ENCODE measurements around the gene PROZ.
"Not testable (repeated sequence)": the region's sequence is repeated elsewhere in the genome, so short reads cannot be mapped to it uniquely, and the experiment has no call there.

The PROZ gene

GRCh38 chr13:113157929-113158747 lies at the start of gene PROZ:
Gene PROZ, plus strand, starts transcription at chr13:113158648. Its CDS starts 13 bp downstream, at chr13:113158661.
- Histone ChIP-seq H3K27ac (ENCODE audit: low read depth, low read length) (no peak within 1 kb of the TSS), H3K4me1 (ENCODE audit: control insufficient read depth, insufficient read depth, low read length) (peaks cover 18% of the 10 kb centered on the region), H3K36me3 (ENCODE audit: control insufficient read depth, insufficient read depth, low read length) (no peaks in the 10 kb centered on the region), H3K27me3 (ENCODE audit: control insufficient read depth, insufficient read depth, low read length) (peaks cover 5% of the 10 kb centered on the region; the same call in 1 of the 2 replicates), H3K9me3 (ENCODE audit: control insufficient read depth, insufficient read depth, low read length) (no peaks in the 10 kb centered on the region), H3K9ac (ENCODE audit: low read depth, low read length) (no peak within 1 kb of the TSS), H3K4me3 (ENCODE audit: low read depth, low read length) (no peak within 1 kb of the TSS)

- Histone ChIP-seq H3K4me3 (ENCODE audit: low read depth, low read length) (peak overlapping the region; percentile 57; the same call in 1 of the 2 replicates), H3K27me3 (ENCODE audit: control insufficient read depth, insufficient read depth, low read length) (peaks cover 39% of the 10 kb centered on the region), H3K9ac (ENCODE audit: low read depth, low read length) (no peak overlapping the region), H3K9me3 (ENCODE audit: control insufficient read depth, insufficient read depth, low read length) (no peaks in the 10 kb centered on the region), H3K27ac (ENCODE audit: low read depth, low read length) (no peak overlapping the region), H3K4me1 (ENCODE audit: control insufficient read depth, insufficient read depth, low read length) (peaks cover 6% of the 10 kb centered on the region; the same call in 1 of the 2 replicates), H3K36me3 (ENCODE audit: control insufficient read depth, insufficient read depth, low read length) (no peaks in the 10 kb centered on the region)
These were observed 49.0 kb upstream of the PROZ start for GRCh38 chr13:113109151-113110047.

- Histone ChIP-seq H3K4me3 (ENCODE audit: low read depth, low read length) (peak overlapping the region; percentile 57), H3K4me1 (ENCODE audit: control insufficient read depth, insufficient read depth, low read length) (peaks cover 6% of the 10 kb centered on the region; the same call in 1 of the 2 replicates), H3K9me3 (ENCODE audit: control insufficient read depth, insufficient read depth, low read length) (no peaks in the 10 kb centered on the region), H3K36me3 (ENCODE audit: control insufficient read depth, insufficient read depth, low read length) (no peaks in the 10 kb centered on the region), H3K27ac (ENCODE audit: low read depth, low read length) (no peak overlapping the region), H3K27me3 (ENCODE audit: control insufficient read depth, insufficient read depth, low read length) (peaks cover 39% of the 10 kb centered on the region), H3K9ac (ENCODE audit: low read depth, low read length) (no peak overlapping the region; the same call in 1 of the 2 replicates)
These were observed 48.2 kb upstream of the PROZ start for GRCh38 chr13:113110048-113110851.

GRCh38 chr13:113110852-113111315 lies 47.6 kb upstream of the PROZ start:
- no peak overlapping the region for H3K27ac ChIP-seq (ENCODE audit: low read depth, low read length)
- H3K36me3 ChIP-seq (ENCODE audit: control insufficient read depth, insufficient read depth, low read length), result no peaks in the 10 kb centered on the region
- peak overlapping the region; percentile 57 for H3K4me3 ChIP-seq (ENCODE audit: low read depth, low read length)
- peaks cover 2% of the 10 kb centered on the region; the same call in 1 of the 2 replicates for H3K4me1 ChIP-seq (ENCODE audit: control insufficient read depth, insufficient read depth, low read length)
- no peaks in the 10 kb centered on the region for H3K9me3 ChIP-seq (ENCODE audit: control insufficient read depth, insufficient read depth, low read length)
- peaks cover 39% of the 10 kb centered on the region for H3K27me3 ChIP-seq (ENCODE audit: control insufficient read depth, insufficient read depth, low read length)
- H3K9ac ChIP-seq (ENCODE audit: low read depth, low read length), result no peak overlapping the region

- not testable (repeated sequence) for H3K9me3 ChIP-seq (ENCODE audit: control insufficient read depth, insufficient read depth, low read length); H3K27ac ChIP-seq (ENCODE audit: low read depth, low read length); H3K4me3 ChIP-seq (ENCODE audit: low read depth, low read length); H3K9ac ChIP-seq (ENCODE audit: low read depth, low read length); H3K4me1 ChIP-seq (ENCODE audit: control insufficient read depth, insufficient read depth, low read length); H3K36me3 ChIP-seq (ENCODE audit: control insufficient read depth, insufficient read depth, low read length)
- H3K27me3 ChIP-seq (ENCODE audit: control insufficient read depth, insufficient read depth, low read length), result peaks cover 39% of the 10 kb centered on the region
These were observed 46.6 kb upstream of the PROZ start for GRCh38 chr13:113111821-113112220.

GRCh38 chr13:113112475-113112874 lies 46.0 kb upstream of the PROZ start:
- not testable (repeated sequence) for H3K4me1 ChIP-seq (ENCODE audit: control insufficient read depth, insufficient read depth, low read length); H3K36me3 ChIP-seq (ENCODE audit: control insufficient read depth, insufficient read depth, low read length); H3K9ac ChIP-seq (ENCODE audit: low read depth, low read length); H3K9me3 ChIP-seq (ENCODE audit: control insufficient read depth, insufficient read depth, low read length); H3K4me3 ChIP-seq (ENCODE audit: low read depth, low read length); H3K27ac ChIP-seq (ENCODE audit: low read depth, low read length)
- peaks cover 39% of the 10 kb centered on the region for H3K27me3 ChIP-seq (ENCODE audit: control insufficient read depth, insufficient read depth, low read length)

- Histone ChIP-seq H3K9me3 (ENCODE audit: control insufficient read depth, insufficient read depth, low read length) (no peaks in the 10 kb centered on the region), H3K27me3 (ENCODE audit: control insufficient read depth, insufficient read depth, low read length) (peaks cover 39% of the 10 kb centered on the region), H3K9ac (ENCODE audit: low read depth, low read length) (no peak overlapping the region), H3K4me1 (ENCODE audit: control insufficient read depth, insufficient read depth, low read length) (no peaks in the 10 kb centered on the region), H3K27ac (ENCODE audit: low read depth, low read length) (no peak overlapping the region), H3K36me3 (ENCODE audit: control insufficient read depth, insufficient read depth, low read length) (no peaks in the 10 kb centered on the region), H3K4me3 (ENCODE audit: low read depth, low read length) (no peak overlapping the region)
These were observed 45.3 kb upstream of the PROZ start for GRCh38 chr13:113112893-113113845.

GRCh38 chr13:113113846-113114271 lies 44.6 kb upstream of the PROZ start:
- Histone ChIP-seq H3K36me3 (ENCODE audit: control insufficient read depth, insufficient read depth, low read length) (no peaks in the 10 kb centered on the region), H3K4me1 (ENCODE audit: control insufficient read depth, insufficient read depth, low read length) (no peaks in the 10 kb centered on the region), H3K27ac (ENCODE audit: low read depth, low read length) (no peak overlapping the region), H3K4me3 (ENCODE audit: low read depth, low read length) (no peak overlapping the region), H3K9ac (ENCODE audit: low read depth, low read length) (no peak overlapping the region), H3K9me3 (ENCODE audit: control insufficient read depth, insufficient read depth, low read length) (no peaks in the 10 kb centered on the region), H3K27me3 (ENCODE audit: control insufficient read depth, insufficient read depth, low read length) (peaks cover 39% of the 10 kb centered on the region)

GRCh38 chr13:113114511-113115362 lies 43.7 kb upstream of the PROZ start:
- H3K27me3 ChIP-seq (ENCODE audit: control insufficient read depth, insufficient read depth, low read length), result peaks cover 32% of the 10 kb centered on the region
- H3K36me3 ChIP-seq (ENCODE audit: control insufficient read depth, insufficient read depth, low read length), result no peaks in the 10 kb centered on the region
- H3K4me1 ChIP-seq (ENCODE audit: control insufficient read depth, insufficient read depth, low read length), result no peaks in the 10 kb centered on the region
- no peak overlapping the region for H3K4me3 ChIP-seq (ENCODE audit: low read depth, low read length)
- H3K27ac ChIP-seq (ENCODE audit: low read depth, low read length), result no peak overlapping the region
- no peak overlapping the region for H3K9ac ChIP-seq (ENCODE audit: low read depth, low read length)
- no peaks in the 10 kb centered on the region for H3K9me3 ChIP-seq (ENCODE audit: control insufficient read depth, insufficient read depth, low read length)
